NCI-H82 (cell line): ENCODE data around the gene SLC4A11.

Experiments used
- DNase-seq: peaks from one replicate; lab custom pipeline; 2025; lab: John Stamatoyannopoulos, UW

SLC4A11 gene

GRCh38 chr20:3239026-3239866 lies at the start of gene SLC4A11:
SLC4A11 (minus strand) TSS chr20:3239190; CDS start chr20:3239137, 53 bp downstream.
- peak; percentile 57 for DNase-seq

- DNase-seq, result no peak
Observed at GRCh38 chr20:3283222-3283820, 44.3 kb upstream of the SLC4A11 start.

- DNase-seq, result no peak
Observed at GRCh38 chr20:3282271-3283221, 43.6 kb upstream of the SLC4A11 start.

GRCh38 chr20:3281437-3281836 lies 42.4 kb upstream of the SLC4A11 start:
- no peak for DNase-seq

GRCh38 chr20:3279761-3280160 lies 40.8 kb upstream of the SLC4A11 start:
- DNase-seq, result no peak

GRCh38 chr20:3277686-3278465 lies 38.9 kb upstream of the SLC4A11 start:
- no peak for DNase-seq

GRCh38 chr20:3276680-3277015 lies 37.7 kb upstream of the SLC4A11 start:
- peak; percentile 54 for DNase-seq

- DNase-seq, result no peak
Observed at GRCh38 chr20:3275966-3276679, 37.1 kb upstream of the SLC4A11 start.

GRCh38 chr20:3275064-3275935 lies 36.3 kb upstream of the SLC4A11 start:
- peak; percentile 72 for DNase-seq

- no peak for DNase-seq
Observed at GRCh38 chr20:3273371-3273770, 34.4 kb upstream of the SLC4A11 start.

- no peak for DNase-seq
Observed at GRCh38 chr20:3270051-3270450, 31.1 kb upstream of the SLC4A11 start.

- DNase-seq, result no peak
Observed at GRCh38 chr20:3262566-3262965, 23.6 kb upstream of the SLC4A11 start.

GRCh38 chr20:3258429-3258828 lies 19.4 kb upstream of the SLC4A11 start:
- no peak for DNase-seq

- DNase-seq, result no peak
Observed at GRCh38 chr20:3255728-3256127, 16.7 kb upstream of the SLC4A11 start.

GRCh38 chr20:3251806-3252205 lies 12.8 kb upstream of the SLC4A11 start:
- DNase-seq, result no peak

- DNase-seq, result peak; percentile 70
Observed at GRCh38 chr20:3250091-3250504, 11.1 kb upstream of the SLC4A11 start.

GRCh38 chr20:3248993-3249347 lies 10.0 kb upstream of the SLC4A11 start:
- no peak for DNase-seq

- DNase-seq, result peak; percentile 40
Observed at GRCh38 chr20:3248167-3248992, 9.4 kb upstream of the SLC4A11 start.

- no peak for DNase-seq
Observed at GRCh38 chr20:3247638-3248037, 8.6 kb upstream of the SLC4A11 start.
